PC-3 (cell line): ENCODE measurements around the gene SRGAP1. TPM values are rescaled to one million over a fixed set of nuclear protein-coding genes. Genes with fewer than 3 reads are reported as not detected.

Experiments
- ATAC-seq: fragments of 200-7000 bp; cut with Tn5 transposase; 2 replicates; pipeline ENCODE4 v1.9.1; 2020; ENCODE audit warnings: mild to moderate bottlenecking, moderate library complexity
- BruUV-seq: library from RNA; stranded (reverse); fragments of 400-500 nt; replicated peaks from 2 replicates; lab custom pipeline; 2021; lab: Mats Ljungman, UMichigan
- CTCF ChIA-PET: fragments of 300-600 bp; sonication (Branson Sonifier 250); formaldehyde crosslinking; loops from one replicate; lab custom pipeline; 2022; ENCODE audit warnings: antibody characterized with exemption; lab: Charles Lee
- POLR2A ChIA-PET: fragments of 300-600 bp; sonication (Branson Sonifier 250); formaldehyde crosslinking; loops from one replicate; lab custom pipeline; 2022; ENCODE audit warnings: antibody characterized with exemption; ENCODE audit not compliant: unreplicated experiment; lab: Charles Lee
- DNase-seq: peaks from one replicate; pipeline ENCODE4 v3.0.0-alpha.2; 2015
- H2AFZ ChIP-seq: fragments of 300-600 bp; sonication (generic); 2 replicates; pipeline ENCODE4 v1.6.0; 2016; ENCODE audit warnings: antibody characterized with exemption, low read length
- H3F3A ChIP-seq: fragments of 300-600 bp; sonication (generic); one replicate; pipeline ENCODE4 v1.6.0; 2017; ENCODE audit warnings: antibody characterized with exemption, low read length, control low read depth, mild to moderate bottlenecking; ENCODE audit not compliant: unreplicated experiment
- H3K27ac ChIP-seq: fragments of 300-600 bp; sonication (generic); 2 replicates; pipeline ENCODE4 v1.5.1; 2016; ENCODE audit warnings: mild to moderate bottlenecking, low read length
- H3K27me3 ChIP-seq: fragments of 300-600 bp; sonication (generic); 2 replicates; pipeline ENCODE4 v1.6.1; 2016; ENCODE audit warnings: low read length, mixed read lengths
- H3K36me3 ChIP-seq: fragments of 300-600 bp; sonication (generic); 2 replicates; pipeline ENCODE4 v1.6.1; 2016; ENCODE audit warnings: low read depth, mixed run types, low read length, mixed read lengths
- H3K4me1 ChIP-seq: fragments of 300-600 bp; sonication (generic); 2 replicates; pipeline ENCODE4 v1.5.1; 2016; ENCODE audit warnings: low read length; ENCODE audit not compliant: insufficient read depth
- H3K4me2 ChIP-seq: fragments of 300-600 bp; sonication (generic); 2 replicates; pipeline ENCODE4 v1.6.0; 2016; ENCODE audit warnings: low read length
- H3K4me3 ChIP-seq: fragments of 300-600 bp; sonication (generic); 2 replicates; pipeline ENCODE4 v1.5.1; 2016; ENCODE audit warnings: mild to moderate bottlenecking, low read length, mixed read lengths
- H3K79me2 ChIP-seq: fragments of 300-600 bp; sonication (generic); 2 replicates; pipeline ENCODE4 v1.6.1; 2017; ENCODE audit warnings: low read length, mixed read lengths
- H3K9ac ChIP-seq: fragments of 300-600 bp; sonication (generic); 2 replicates; pipeline ENCODE4 v1.6.0; 2016; ENCODE audit warnings: mild to moderate bottlenecking, low read length
- H3K9me2 ChIP-seq: fragments of 300-600 bp; sonication (generic); replicated peaks from 2 replicates; pipeline ENCODE4 v1.6.1; 2016; ENCODE audit warnings: mixed run types, low read length, mixed read lengths
- H3K9me3 ChIP-seq: fragments of 300-600 bp; sonication (generic); 2 replicates; pipeline ENCODE4 v1.6.1; 2016; ENCODE audit warnings: low read length, mixed read lengths
- H4K20me1 ChIP-seq: fragments of 300-600 bp; sonication (generic); 2 replicates; pipeline ENCODE4 v1.6.1; 2016; ENCODE audit warnings: low read length, mixed read lengths
- CTCF ChIP-seq: fragments of 300-600 bp; sonication (generic); conservative IDR thresholded peaks from 2 replicates; pipeline ENCODE4 v1.5.1; 2017; ENCODE audit warnings: antibody characterized with exemption, low read depth, mild to moderate bottlenecking, low read length
- EZH2 ChIP-seq: fragments of 300-600 bp; sonication (generic); IDR thresholded peaks from one replicate; pipeline ENCODE4 v1.6.1; 2017; ENCODE audit warnings: antibody characterized with exemption, mild to moderate bottlenecking, low read length; ENCODE audit not compliant: unreplicated experiment
- EZH2phosphoT487 ChIP-seq: fragments of 300-600 bp; sonication (generic); IDR thresholded peaks from 2 replicates; pipeline ENCODE4 v1.6.1; 2018; ENCODE audit warnings: mild to moderate bottlenecking, antibody characterized with exemption, low read length, borderline replicate concordance
- intact Hi-C: fragments of 100-400 bp; cut with micrococcal nuclease; formaldehyde crosslinking; loops from 2 replicates; pipeline ENCODE4 v1.9.0; 2023
- total RNA-seq: library from RNA; depleted of rRNA; stranded (reverse); fragments of >200 nt; gene quantifications from 2 replicates; pipeline ENCODE4 v1.2.3, GENCODE V29; 2014

Gene SRGAP1
- total RNA-seq, 1 experiment from 2014 or later, result 11.0 TPM

DNA sequence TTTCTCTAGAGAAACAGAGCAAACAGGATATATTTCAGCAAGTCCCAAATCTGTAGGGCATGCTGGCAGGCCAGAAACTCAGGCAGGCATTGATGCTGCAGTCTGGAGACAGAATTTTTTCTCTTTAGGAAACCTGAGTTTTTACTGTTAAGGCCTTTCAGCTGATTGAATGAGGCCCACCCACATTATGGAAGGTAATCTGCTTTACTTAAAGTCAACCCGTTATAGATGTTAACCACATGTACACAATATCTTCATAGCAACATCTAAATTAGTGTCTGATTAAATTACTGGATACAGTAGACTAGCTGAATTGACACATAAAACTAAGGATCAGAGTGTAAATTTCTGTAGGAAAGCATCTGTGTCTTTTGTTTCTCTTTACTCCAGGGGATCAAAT lies 65.2 kb downstream of the SRGAP1 start:
- no peak for TF ChIP-seq EZH2phosphoT487
- TF ChIP-seq CTCF, result no peak
- TF ChIP-seq EZH2, result no peak
- Histone ChIP-seq H4K20me1 (no peaks in the 10 kb centered on the region), H3K9ac (no peak overlapping the region), H3K79me2 (peaks cover 98% of the 10 kb centered on the region), H3K9me3 (no peaks in the 10 kb centered on the region), H3K9me2 (no peaks in the 10 kb centered on the region), H3K4me1 (peaks cover 24% of the 10 kb centered on the region), H2AFZ (no peak overlapping the region), H3K27me3 (no peaks in the 10 kb centered on the region), H3K36me3 (no peaks in the 10 kb centered on the region), H3K27ac (no peak overlapping the region), H3K4me2 (no peak overlapping the region), H3F3A (peaks cover 4% of the 10 kb centered on the region), H3K4me3 (no peak overlapping the region)
- no peak for ATAC-seq
- ChIA-PET CTCF (no interaction called here), POLR2A (no interaction called here)
- BruUV-seq, result no TSS peak
- no peak for DNase-seq
- intact Hi-C loops, result no loop called here

GRCh38 chr12:63911341-63911740 lies 66.8 kb downstream of the SRGAP1 start:
- H3K4me2 ChIP-seq, result no peak overlapping the region
- POLR2A ChIA-PET, result no interaction called here
- no peaks in the 10 kb centered on the region for H3K9me2 ChIP-seq
- H4K20me1 ChIP-seq, result no peaks in the 10 kb centered on the region
- no peak overlapping the region for H2AFZ ChIP-seq
- peaks cover 4% of the 10 kb centered on the region for H3F3A ChIP-seq
- H3K9me3 ChIP-seq, result no peaks in the 10 kb centered on the region
- ATAC-seq, result no peak
- no peak for DNase-seq
- H3K27ac ChIP-seq, result no peak overlapping the region
- no peaks in the 10 kb centered on the region for H3K27me3 ChIP-seq
- no peak overlapping the region for H3K9ac ChIP-seq
- CTCF ChIA-PET, result no interaction called here
- H3K4me1 ChIP-seq, result peaks cover 26% of the 10 kb centered on the region
- no peak overlapping the region for H3K4me3 ChIP-seq
- TF ChIP-seq EZH2 (no peak), CTCF (no peak), EZH2phosphoT487 (no peak)
- intact Hi-C loops, result no loop called here
- H3K79me2 ChIP-seq, result peaks cover 98% of the 10 kb centered on the region
- no peaks in the 10 kb centered on the region for H3K36me3 ChIP-seq
- BruUV-seq, result no TSS peak

GRCh38 chr12:63912651-63913050 lies 68.2 kb downstream of the SRGAP1 start:
- POLR2A ChIA-PET, result interaction anchor here (0.6 kb wide), 1 partner anchor 62 kb away, joined by 6 read pairs; no protein-coding TSS in a partner anchor
- no peak overlapping the region for H3K9ac ChIP-seq
- no peak for ATAC-seq
- peaks cover 96% of the 10 kb centered on the region for H3K79me2 ChIP-seq
- H3F3A ChIP-seq, result peaks cover 17% of the 10 kb centered on the region
- H3K27ac ChIP-seq, result no peak overlapping the region
- DNase-seq, result no peak
- H4K20me1 ChIP-seq, result no peaks in the 10 kb centered on the region
- intact Hi-C loops, result no loop called here
- H3K4me3 ChIP-seq, result no peak overlapping the region
- no peaks in the 10 kb centered on the region for H3K27me3 ChIP-seq
- TF ChIP-seq CTCF (no peak), EZH2phosphoT487 (no peak), EZH2 (no peak)
- no peaks in the 10 kb centered on the region for H3K9me2 ChIP-seq
- peaks cover 39% of the 10 kb centered on the region for H3K4me1 ChIP-seq
- no peak overlapping the region for H2AFZ ChIP-seq
- CTCF ChIA-PET, result no interaction called here
- H3K9me3 ChIP-seq, result no peaks in the 10 kb centered on the region
- H3K4me2 ChIP-seq, result no peak overlapping the region
- no peaks in the 10 kb centered on the region for H3K36me3 ChIP-seq
- no TSS peak for BruUV-seq
